K562 (cell line): ENCODE results near the gene MSH2. TPM values are rescaled to one million over a fixed set of nuclear protein-coding genes. Genes with fewer than 3 reads are reported as not detected.

ENCODE experiments used
- ATAC-seq: fragments of 200-7000 bp; cut with Tn5 transposase; 3 replicates; pipeline ENCODE4 v1.9.1; 2020; ENCODE audit warnings: moderate library complexity
- BruUV-seq: library from RNA; stranded (reverse); fragments of 400-500 nt; replicated peaks from 2 replicates; lab custom pipeline; 2021; lab: Mats Ljungman, UMichigan
- CTCF ChIA-PET: fragments of 300-600 bp; formaldehyde crosslinking; extraction: SDS; loops from one replicate; lab custom pipeline; 2021; ENCODE audit warnings: low intra/inter-chr PET ratio; lab: Yijun Ruan, JAX
- POLR2A ChIA-PET: fragments of 300-600, 350-650 bp; sonication (Branson Sonifier 250); formaldehyde crosslinking; extraction: SDS; loops from one replicate; lab custom pipeline; 2021; ENCODE audit warnings: antibody characterized with exemption, inconsistent platforms; lab: Yijun Ruan, JAX
- DNase-seq, 4 experiments: peaks; one replicate each; pipeline versions ENCODE4 v3.0.0 to v3.0.0-alpha.2; 2011 to 2018; ENCODE audit warnings: low spot score in 3 of 4, mixed read lengths in 3 of 4; ENCODE audit errors: extremely low read depth in 1 of 4
- FAIRE-seq: peaks from 2 replicates; lab custom pipeline; 2011; peaks lifted over from hg19 to GRCh38; lab: Jason Lieb, UNC
- H2AFZ ChIP-seq: 2 replicates; pipeline ENCODE4 v1.6.0; 2011; ENCODE audit warnings: low read depth, low read length, control low read depth, inconsistent platforms
- H3K27ac ChIP-seq: fragments of 200-600 bp; 3 replicates; pipeline ENCODE4 v1.8.0; 2011; ENCODE audit warnings: low read depth, mild to moderate bottlenecking, control low read depth, inconsistent platforms, low read length, moderate library complexity, mixed read lengths; ENCODE audit errors: extremely low read depth
- H3K27me3 ChIP-seq, 2 experiments: fragments of 300-600 bp in 1 of 2; 2 replicates in 1 of 2; 3 replicates in 1 of 2; pipeline versions ENCODE4 v1.6.0 to v1.8.0; 2011; ENCODE audit warnings: inconsistent platforms in 2 of 2, low read length in 2 of 2, mild to moderate bottlenecking in 1 of 2, mixed read lengths in 1 of 2, moderate library complexity in 1 of 2; ENCODE audit not compliant: control insufficient read depth in 2 of 2, insufficient read depth in 2 of 2
- H3K36me3 ChIP-seq: fragments of 300-600 bp; 3 replicates; pipeline ENCODE4 v1.8.0; 2011; ENCODE audit warnings: mild to moderate bottlenecking, low read length, inconsistent platforms; ENCODE audit not compliant: control insufficient read depth, insufficient read depth
- H3K4me1 ChIP-seq, 2 experiments: fragments of 200-600 bp in 1 of 2; replicated peaks in 1 of 2; 2 replicates in 1 of 2; 3 replicates in 1 of 2; pipeline versions ENCODE4 v1.5.1 to v1.8.0; 2011; ENCODE audit warnings: inconsistent platforms in 2 of 2, low read length in 2 of 2, mild to moderate bottlenecking in 1 of 2, mixed read lengths in 1 of 2, moderate library complexity in 1 of 2; ENCODE audit not compliant: control insufficient read depth in 2 of 2, insufficient read depth in 2 of 2
- H3K4me2 ChIP-seq: 2 replicates; pipeline ENCODE4 v1.6.1; 2011; ENCODE audit warnings: low read length, control low read depth, inconsistent platforms, mixed read lengths; ENCODE audit not compliant: insufficient read depth
- H3K4me3 ChIP-seq: fragments of 200-600 bp; sonication (generic), shearing (Covaris generic); 2 replicates; pipeline ENCODE4 v1.5.1; 2016; ENCODE audit warnings: control low read depth, inconsistent platforms
- H3K79me2 ChIP-seq: fragments of 200-600 bp; 3 replicates; pipeline ENCODE4 v1.8.0; 2011; ENCODE audit warnings: low read length, inconsistent platforms; ENCODE audit not compliant: control insufficient read depth, insufficient read depth
- H3K9ac ChIP-seq, 2 experiments: 2 replicates each; pipeline versions ENCODE4 v1.6.0 to v1.6.1; 2011; ENCODE audit warnings: low read depth in 2 of 2, low read length in 2 of 2, control low read depth in 1 of 2, inconsistent platforms in 1 of 2, mild to moderate bottlenecking in 1 of 2, mixed read lengths in 1 of 2; ENCODE audit not compliant: insufficient read depth in 1 of 2
- H3K9me1 ChIP-seq: one replicate; pipeline ENCODE4 v1.6.0; 2011; ENCODE audit warnings: inconsistent platforms, mild to moderate bottlenecking, low read length, moderate library complexity; ENCODE audit not compliant: control insufficient read depth, insufficient read depth
- H3K9me3 ChIP-seq: replicated peaks from 2 replicates; pipeline ENCODE4 v1.5.1; 2011; ENCODE audit warnings: low read depth, low read length, inconsistent platforms; ENCODE audit not compliant: control insufficient read depth, insufficient read depth
- H4K20me1 ChIP-seq: replicated peaks from 2 replicates; pipeline ENCODE4 v1.6.1; 2011; ENCODE audit warnings: low read length, inconsistent platforms, mixed read lengths; ENCODE audit not compliant: control insufficient read depth, insufficient read depth
- CEBPB ChIP-seq: fragments of 450-650 bp; IDR thresholded peaks from 2 replicates; pipeline ENCODE4 v1.6.1; 2016; ENCODE audit warnings: missing genetic modification characterization, missing compliant biosample characterization
- CEBPG ChIP-seq, 3 experiments: fragments of 200-800 bp in 1 of 3; sonication (Bioruptor generic) in 1 of 3; sonication (generic) in 1 of 3; formaldehyde crosslinking in 1 of 3; IDR thresholded peaks in 2 of 3; conservative IDR thresholded peaks in 1 of 3; 2 replicates each; pipeline versions ENCODE4 v1.6.1 to v1.8.0; 2016 to 2022; ENCODE audit warnings: missing compliant biosample characterization in 2 of 3, missing genetic modification characterization in 2 of 3, mild to moderate bottlenecking in 1 of 3, missing genetic modification reagents in 1 of 3
- FOXJ3 ChIP-seq: sonication (generic); formaldehyde crosslinking; IDR thresholded peaks from 2 replicates; pipeline ENCODE4 v1.4.0; 2020; ENCODE audit warnings: mild to moderate bottlenecking, missing genetic modification reagents
- NR2C2 ChIP-seq, 2 experiments: fragments of 200-800 bp in 1 of 2; sonication (Bioruptor generic) in 1 of 2; sonication (generic) in 1 of 2; formaldehyde crosslinking in 1 of 2; IDR thresholded peaks; 2 replicates each; pipeline versions ENCODE4 v1.6.1 to v1.8.0; 2016 to 2022; ENCODE audit warnings: mild to moderate bottlenecking in 1 of 2, missing compliant biosample characterization in 1 of 2, missing genetic modification characterization in 1 of 2, missing genetic modification reagents in 1 of 2
- PTRF ChIP-seq: fragments of 450-650 bp; IDR thresholded peaks from 2 replicates; pipeline ENCODE4 v1.6.1; 2016; ENCODE audit warnings: mild to moderate bottlenecking, missing genetic modification characterization, missing compliant biosample characterization
- SIN3A ChIP-seq, 2 experiments: fragments of 150-350 bp in 1 of 2; IDR thresholded peaks; 2 replicates each; pipeline ENCODE4 v1.6.1; 2011 to 2016; ENCODE audit warnings: borderline replicate concordance in 2 of 2, low read depth in 2 of 2, low read length in 2 of 2, mild to moderate bottlenecking in 2 of 2, moderate library complexity in 2 of 2; ENCODE audit not compliant: control insufficient read depth in 1 of 2
- SPI1 ChIP-seq: IDR thresholded peaks from 2 replicates; pipeline ENCODE4 v1.6.1; 2011; ENCODE audit warnings: low read depth, low read length, control low read depth, borderline replicate concordance
- XRCC5 ChIP-seq: fragments of 200-400 bp; formaldehyde crosslinking; IDR thresholded peaks from 2 replicates; pipeline ENCODE4 v1.6.1; 2017; ENCODE audit warnings: low read depth, mild to moderate bottlenecking, low read length
- ZC3H11A ChIP-seq: IDR thresholded peaks from 2 replicates; pipeline ENCODE4 v1.6.1; 2012; ENCODE audit warnings: low read depth, low read length, improper control_type of control experiment
- ZNF830 ChIP-seq: fragments of 250-450 bp; sonication (Bioruptor Pico); IDR thresholded peaks from 2 replicates; pipeline ENCODE4 v1.5.0; 2021; ENCODE audit warnings: mild to moderate bottlenecking
- WGBS: fragments of 100-300 bp; shearing (Covaris generic); methylation state at CpG from one replicate; pipeline ENCODE4 v1.1.6; 2016; ENCODE audit warnings: low coverage, mixed read lengths; ENCODE audit not compliant: insufficient coverage; ENCODE audit errors: missing lambda C conversion rate; 5-methylcytosine and 5-hydroxymethylcytosine counted together
- in situ Hi-C: fragments of 300-500 bp; cut with MboI; formaldehyde crosslinking; loops from 4 replicates; pipeline ENCODE4 v1.15.0; 2018; ENCODE audit warnings: inconsistent platforms, mixed read lengths
- intact Hi-C: fragments of 100-400 bp; cut with micrococcal nuclease; formaldehyde crosslinking; loops from 2 replicates; pipeline ENCODE4 v1.14.2; 2022
- polyA plus RNA-seq, 8 experiments: library from polyadenylated mRNA; depleted of rRNA in 4 of 8; stranded (reverse) in 5 of 8; unstranded in 3 of 8; fragments of >200 nt; fragmentation: Nextera tagmentation in 2 of 8; fragmentation: Illumina TruSeq in 1 of 8; extraction: Ambion mirVana in 2 of 8; extraction: Trizol in 1 of 8; gene quantifications; 2 replicates each; pipeline versions ENCODE4 v1.2.1 to v1.2.3, GENCODE V29; 2011 to 2014; ENCODE audit warnings: inconsistent platforms in 1 of 8, missing spikeins in 1 of 8
- total RNA-seq, 7 experiments: library from RNA; depleted of rRNA in 6 of 7; stranded (reverse); fragments of >200 nt in 6 of 7; fragmentation: Illumina TruSeq in 2 of 7; extraction: Trizol in 2 of 7; gene quantifications; 2 replicates each; pipeline versions ENCODE4 v1.2.1 to v1.2.3, GENCODE V29; 2011 to 2021; ENCODE audit warnings: low replicate concordance in 1 of 7

MSH2 gene
- total and polyA plus RNA-seq, 9 of the 15 experiments (the other 6 are each of a cell fraction or from before 2014, with no cell fraction given), result 51.8 to 139 (median 113) TPM

GRCh38 chr2:47386551-47386950 is 16.4 kb upstream of the MSH2 start:
- TSS peak; percentile 55 for BruUV-seq
- FAIRE-seq, result no peak

GRCh38 chr2:47388888-47389287 is 14.1 kb upstream of the MSH2 start:
- Histone ChIP-seq H3K9me3 (no peaks in the 10 kb centered on the region), H3K36me3 (peaks cover 14% of the 10 kb centered on the region; the same call in 1 of the 3 replicates), H3K79me2 (no peaks in the 10 kb centered on the region), H4K20me1 (no peaks in the 10 kb centered on the region), H3K9ac (no peak overlapping the region), H3K27me3 (no peaks in the 10 kb centered on the region), H2AFZ (0 out of 2 replicates have a peak overlapping the region, but pooled peaks have one; percentile 34), H3K4me3 (no peak overlapping the region), H3K4me2 (no peak overlapping the region), H3K9me1 (no peaks in the 10 kb centered on the region), H3K4me1 (peaks cover 0 to 11% of the 10 kb centered on the region in 2 experiments; a peak in 4 of 5 replicates), H3K27ac (no peak overlapping the region)
- in situ Hi-C loops, result loop anchor here (5.0 kb wide), 1 partner anchor 52 kb away; no protein-coding TSS in a partner anchor
- intact Hi-C loops, result loop anchor here (1.0 kb wide), 1 partner anchor 54 kb away; no protein-coding TSS in a partner anchor
- no peak for FAIRE-seq
- no peak for TF ChIP-seq ZC3H11A
- TF ChIP-seq CEBPB, result peak; percentile 62
- no peak for TF ChIP-seq CEBPG (CRISPR knock-in tag; IDR thresholded peaks at IDR 0.05)
- peak; percentile 13 to 54; a peak in 3 of 4 replicates for TF ChIP-seq CEBPG (tag; conservative IDR thresholded peaks at IDR 0.05 in 1 of 2, IDR thresholded peaks at IDR 0.05 in 1 of 2)
- no peak for TF ChIP-seq XRCC5
- peak; percentile 62 for TF ChIP-seq SPI1
- TF ChIP-seq ZNF830 (CRISPR knock-in tag), result no peak
- no peak for TF ChIP-seq PTRF (tag)
- TF ChIP-seq NR2C2 (CRISPR knock-in tag; IDR thresholded peaks at IDR 0.05), result no peak
- no peak for TF ChIP-seq NR2C2 (tag; IDR thresholded peaks at IDR 0.05)
- no peak for TF ChIP-seq SIN3A (IDR thresholded peaks at IDR 0.05; ENCODE audit: borderline replicate concordance in 2 of 2, control insufficient read depth in 1 of 2, low read depth in 2 of 2, low read length in 2 of 2)
- ATAC-seq, result peak; percentile 17; the same call in 2 of the 3 replicates
- CTCF ChIA-PET, result interaction anchor here (0.5 to 2.9 kb wide), 3 partner anchors 53 to 757 kb away, joined by 3 to 44 read pairs (median 4); no protein-coding TSS in a partner anchor
- BruUV-seq, result no TSS peak
- 54% methylated on average over 2 of the region's 2 CpGs for WGBS
- POLR2A ChIA-PET, result interaction anchor here (1.0 kb wide), 1 partner anchor 53 kb away, joined by 14 read pairs; no protein-coding TSS in a partner anchor
- DNase-seq, result no peak

More at GRCh38 chr2:47386551-47386950, 16.4 kb upstream of the MSH2 start:
- intact Hi-C loops, result no loop called here
- ATAC-seq, result no peak
- no peak overlapping the region for H3K9ac ChIP-seq
- no peaks in the 10 kb centered on the region for H3K79me2 ChIP-seq
- H3K4me1 ChIP-seq, result no peaks in the 10 kb centered on the region; a peak in 1 of 5 replicates
- no peak overlapping the region for H3K4me2 ChIP-seq
- DNase-seq, result no peak
- peaks cover 16% of the 10 kb centered on the region; the same call in 1 of the 3 replicates for H3K36me3 ChIP-seq
- in situ Hi-C loops, result loop anchor here (5.0 kb wide), 1 partner anchor 49 kb away; no protein-coding TSS in a partner anchor
- no peaks in the 10 kb centered on the region for H3K27me3 ChIP-seq
- no peak for TF ChIP-seq FOXJ3
- TF ChIP-seq, all 486 proteins: peak for 0
- ChIA-PET POLR2A (no interaction called here), CTCF (interaction anchor here (1.1 kb wide), 1 partner anchor 52 kb away, joined by 4 read pairs; no protein-coding TSS in a partner anchor)
- Histone ChIP-seq H3K27ac (no peak overlapping the region), H2AFZ (no peak overlapping the region), H4K20me1 (no peaks in the 10 kb centered on the region), H3K4me3 (no peak overlapping the region), H3K9me1 (no peaks in the 10 kb centered on the region), H3K9me3 (no peaks in the 10 kb centered on the region)
- WGBS, result 68% methylated on average over 3 of the region's 3 CpGs
